GM12873 (cell line): ENCODE data around the gene SLC9A3.

ENCODE experiments used
- CTCF ChIP-seq: IDR thresholded peaks from 2 replicates; pipeline ENCODE4 v1.5.1; 2012; ENCODE audit warnings: low read depth, mild to moderate bottlenecking, moderate library complexity, low read length, control low read depth; ENCODE audit not compliant: insufficient read depth; ENCODE audit errors: missing control alignments

The SLC9A3 gene

GRCh38 chr5:479566-480319 is 44.5 kb downstream of the SLC9A3 start:
- TF ChIP-seq CTCF: no peak

GRCh38 chr5:478982-479535 is 45.2 kb downstream of the SLC9A3 start:
- TF ChIP-seq CTCF: no peak

- no peak for TF ChIP-seq CTCF
Measured at GRCh38 chr5:478369-478981, 45.8 kb downstream of the SLC9A3 start.

- no peak for TF ChIP-seq CTCF
Measured at GRCh38 chr5:477871-478270, 46.4 kb downstream of the SLC9A3 start.

GRCh38 chr5:477247-477646 is 47.0 kb downstream of the SLC9A3 start:
- no peak for TF ChIP-seq CTCF

- no peak for TF ChIP-seq CTCF
Measured at GRCh38 chr5:476814-477175, 47.5 kb downstream of the SLC9A3 start.

- TF ChIP-seq CTCF: no peak
Measured at GRCh38 chr5:476102-476813, 48.0 kb downstream of the SLC9A3 start.
